IPS-11a (cell line): ENCODE measurements around the gene SIRT1.
"Not testable (repeated sequence)": the region's sequence is repeated elsewhere in the genome, so short reads cannot be mapped to it uniquely, and the experiment has no call there.

Experiments
- H3K4me3 ChIP-seq: one replicate; pipeline ENCODE4 v1.5.1; 2013; ENCODE audit warnings: low read depth, low read length, control low read depth

Gene SIRT1

DNA sequence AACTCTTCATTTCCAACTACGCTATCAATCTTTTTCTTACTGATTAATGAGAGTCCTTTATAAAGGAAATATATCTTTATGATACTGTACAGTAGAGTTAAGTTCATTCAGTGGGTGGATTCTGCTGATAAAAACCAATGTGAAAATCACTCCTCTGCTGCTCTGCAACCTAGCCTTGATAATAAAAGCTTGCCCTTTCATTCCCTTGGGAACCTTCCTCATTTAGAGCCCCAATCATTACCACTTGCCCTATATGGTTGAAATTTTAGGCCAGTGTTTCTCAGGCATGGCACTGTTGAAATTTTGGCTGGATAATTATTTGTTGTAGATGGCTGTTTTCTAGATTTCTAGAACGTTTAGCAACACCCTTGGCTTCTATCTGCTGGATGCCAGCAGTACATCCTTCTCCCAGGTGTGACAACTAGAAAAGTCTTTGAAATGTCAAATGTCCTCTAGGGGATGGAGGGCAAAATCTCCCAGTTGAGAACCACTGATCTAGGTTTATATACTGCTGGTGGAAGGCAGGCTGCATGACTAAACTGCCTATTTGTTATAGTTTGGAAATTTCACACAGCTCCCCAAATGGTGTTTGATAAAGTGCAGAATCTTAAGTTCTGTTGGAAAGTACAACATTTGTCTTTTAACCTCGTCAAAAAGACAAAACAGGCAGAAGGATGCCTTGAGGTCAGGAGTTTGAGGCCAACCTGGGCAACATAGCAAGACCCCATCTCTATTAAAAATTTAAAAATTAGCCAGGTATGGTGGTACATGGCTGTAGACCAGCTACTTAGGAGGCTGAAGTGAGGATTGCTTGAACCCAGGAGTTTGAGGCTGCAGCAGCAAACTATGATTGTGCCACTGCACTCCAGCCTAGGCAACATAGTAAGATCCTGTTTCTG lies 8.9 kb upstream of the SIRT1 start:
- H3K4me3 ChIP-seq, result no peak overlapping the region

DNA sequence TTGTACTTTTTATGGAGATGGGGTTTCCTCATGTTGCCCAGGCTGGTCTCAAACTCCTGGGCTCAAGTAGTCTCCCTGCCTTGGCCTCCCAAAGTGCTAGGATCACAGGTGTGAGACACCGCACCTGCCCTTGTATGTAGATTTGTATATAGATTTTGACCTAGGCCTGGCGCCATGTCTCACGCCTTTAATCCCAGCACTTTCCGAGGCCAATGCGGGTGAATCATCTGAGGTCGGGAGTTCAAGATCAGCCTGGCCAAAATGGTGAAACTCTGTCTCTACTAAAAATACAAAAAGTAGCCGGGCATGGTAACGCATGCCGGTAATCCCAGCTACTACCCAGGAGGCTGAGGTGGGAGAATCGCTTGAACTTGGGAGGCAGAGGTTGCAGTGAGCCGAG lies 7.0 kb upstream of the SIRT1 start:
- H3K4me3 ChIP-seq, result not testable (repeated sequence)

DNA sequence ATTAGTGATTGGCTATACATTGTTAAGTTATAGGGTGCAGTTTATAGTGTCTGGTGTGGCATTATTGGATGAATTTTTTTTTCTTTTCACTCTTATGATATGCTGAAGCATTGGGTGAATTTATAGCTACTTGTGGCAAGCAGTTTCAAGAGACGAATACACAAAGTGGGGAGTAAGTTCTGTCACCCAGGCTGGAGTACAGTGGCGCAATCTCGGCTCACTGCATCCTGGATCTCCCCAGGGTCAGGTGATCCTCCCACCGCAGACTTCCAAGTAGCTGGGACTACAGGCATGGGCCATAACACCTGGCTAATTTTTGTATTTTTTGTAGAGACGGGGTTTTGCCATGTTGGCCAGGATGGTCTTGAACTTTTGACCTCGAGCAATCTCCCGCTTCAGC lies 6.3 kb upstream of the SIRT1 start:
- no peak overlapping the region for H3K4me3 ChIP-seq

DNA sequence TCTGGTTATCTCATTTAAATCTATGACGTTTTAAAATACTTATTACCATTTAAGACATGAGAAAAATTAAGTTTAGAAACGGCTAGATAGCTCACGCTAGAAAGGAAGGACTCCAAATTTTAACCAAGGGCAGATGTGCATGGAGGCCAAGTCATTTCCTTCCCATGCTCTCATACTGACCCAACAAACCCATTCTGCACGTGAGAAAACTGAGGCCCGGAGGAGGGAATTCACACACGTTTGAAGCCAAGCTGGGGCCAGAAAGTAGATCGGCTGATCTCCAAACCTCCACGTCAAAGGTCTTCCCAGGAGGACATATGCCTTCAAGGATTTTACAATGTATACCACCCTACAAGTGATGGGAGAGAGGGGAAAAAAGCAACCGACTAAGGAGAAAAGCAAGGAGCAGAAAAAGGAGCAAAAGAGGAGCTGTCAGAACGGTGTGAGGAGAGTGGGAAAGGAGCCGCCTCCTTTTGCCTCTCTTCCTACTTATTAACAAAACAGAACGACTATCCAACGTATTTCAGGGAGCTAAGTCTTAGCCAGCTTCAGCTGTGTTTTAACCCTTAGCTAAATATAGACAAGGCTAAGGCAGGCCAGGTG lies 645 bp upstream of the SIRT1 start:
- peak overlapping the region; percentile 48 for H3K4me3 ChIP-seq

DNA sequence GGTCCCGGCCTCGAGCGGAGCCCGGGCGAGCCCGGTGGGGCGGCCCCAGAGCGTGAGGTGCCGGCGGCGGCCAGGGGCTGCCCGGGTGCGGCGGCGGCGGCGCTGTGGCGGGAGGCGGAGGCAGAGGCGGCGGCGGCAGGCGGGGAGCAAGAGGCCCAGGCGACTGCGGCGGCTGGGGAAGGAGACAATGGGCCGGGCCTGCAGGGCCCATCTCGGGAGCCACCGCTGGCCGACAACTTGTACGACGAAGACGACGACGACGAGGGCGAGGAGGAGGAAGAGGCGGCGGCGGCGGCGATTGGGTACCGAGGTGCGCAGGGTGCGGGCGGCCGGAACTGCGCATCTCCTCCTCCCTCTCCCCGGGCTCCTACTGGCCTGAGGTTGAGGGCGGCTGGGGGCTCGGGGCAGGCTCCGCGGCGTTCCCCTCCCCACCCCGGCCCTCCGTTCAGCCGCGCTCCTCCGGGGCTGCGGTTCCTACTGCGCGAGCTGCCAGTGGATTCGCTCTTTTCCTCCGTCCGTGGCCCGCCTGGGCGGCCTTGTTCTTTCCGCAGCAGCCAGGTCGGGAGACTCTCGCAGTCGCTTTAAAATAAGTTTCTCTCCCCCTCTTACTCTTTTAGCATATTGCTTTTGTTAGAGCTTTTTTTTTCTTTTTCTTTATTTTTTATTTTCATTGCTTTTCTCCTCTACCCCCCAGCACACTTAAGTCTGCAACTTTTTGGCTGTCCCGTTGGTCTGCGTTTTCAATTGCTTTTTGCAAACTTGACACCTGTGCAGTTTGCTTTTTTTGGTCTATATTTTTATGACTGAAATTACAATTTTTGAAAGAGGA lies 600 bp downstream of the SIRT1 start:
- peak overlapping the region; percentile 95 for H3K4me3 ChIP-seq

DNA sequence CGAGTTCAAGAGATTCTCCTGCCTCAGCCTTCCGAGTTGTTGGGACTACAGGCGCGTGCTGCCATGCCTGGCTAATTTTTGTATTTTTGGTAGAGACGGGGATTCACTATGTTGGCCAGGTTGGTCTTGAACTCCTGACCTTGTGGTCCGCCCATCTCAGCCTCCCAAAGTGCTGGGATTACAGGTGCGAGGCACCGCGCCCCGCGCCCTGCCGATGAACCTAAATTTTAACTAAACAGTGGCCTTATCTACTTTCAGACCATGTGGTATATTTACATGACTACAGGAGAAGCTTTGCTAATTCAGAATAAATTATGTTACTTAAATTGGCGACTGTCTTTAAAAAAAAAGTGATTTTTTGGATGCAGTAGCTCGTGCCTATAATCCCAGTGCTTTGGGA lies 9.2 kb downstream of the SIRT1 start:
- no peak overlapping the region for H3K4me3 ChIP-seq

DNA sequence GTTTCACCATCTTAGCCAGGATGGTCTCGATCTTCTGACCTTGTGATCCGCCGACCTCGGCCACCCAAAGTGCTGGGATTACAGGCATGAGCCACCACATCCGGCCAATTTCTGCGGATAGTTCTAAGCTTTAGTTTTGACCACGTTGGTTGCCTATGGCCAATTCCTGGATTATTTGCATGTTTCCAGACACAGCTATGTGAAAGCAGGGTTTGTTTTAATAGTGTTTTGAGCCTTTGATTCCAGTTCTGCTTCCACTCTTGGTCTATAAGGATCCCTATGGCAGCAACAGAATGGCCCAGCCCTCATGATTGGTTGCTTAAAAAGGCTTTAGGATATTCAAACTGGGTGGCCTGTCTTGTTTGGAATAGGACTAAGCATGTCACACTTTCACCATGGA lies 19.1 kb downstream of the SIRT1 start:
- no peak overlapping the region for H3K4me3 ChIP-seq

DNA sequence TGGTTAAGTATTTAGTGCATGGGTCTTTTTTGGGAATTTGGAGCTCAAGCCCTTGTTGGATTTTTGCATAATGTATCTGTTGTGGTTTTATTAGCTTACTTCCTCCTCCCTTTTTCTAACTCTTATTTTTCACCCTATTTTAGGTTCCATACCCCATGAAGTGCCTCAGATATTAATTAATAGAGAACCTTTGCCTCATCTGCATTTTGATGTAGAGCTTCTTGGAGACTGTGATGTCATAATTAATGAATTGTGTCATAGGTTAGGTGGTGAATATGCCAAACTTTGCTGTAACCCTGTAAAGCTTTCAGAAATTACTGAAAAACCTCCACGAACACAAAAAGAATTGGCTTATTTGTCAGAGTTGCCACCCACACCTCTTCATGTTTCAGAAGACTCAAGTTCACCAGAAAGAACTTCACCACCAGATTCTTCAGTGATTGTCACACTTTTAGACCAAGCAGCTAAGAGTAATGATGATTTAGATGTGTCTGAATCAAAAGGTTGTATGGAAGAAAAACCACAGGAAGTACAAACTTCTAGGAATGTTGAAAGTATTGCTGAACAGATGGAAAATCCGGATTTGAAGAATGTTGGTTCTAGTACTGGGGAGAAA lies 28.0 kb downstream of the SIRT1 start:
- no peak overlapping the region for H3K4me3 ChIP-seq

DNA sequence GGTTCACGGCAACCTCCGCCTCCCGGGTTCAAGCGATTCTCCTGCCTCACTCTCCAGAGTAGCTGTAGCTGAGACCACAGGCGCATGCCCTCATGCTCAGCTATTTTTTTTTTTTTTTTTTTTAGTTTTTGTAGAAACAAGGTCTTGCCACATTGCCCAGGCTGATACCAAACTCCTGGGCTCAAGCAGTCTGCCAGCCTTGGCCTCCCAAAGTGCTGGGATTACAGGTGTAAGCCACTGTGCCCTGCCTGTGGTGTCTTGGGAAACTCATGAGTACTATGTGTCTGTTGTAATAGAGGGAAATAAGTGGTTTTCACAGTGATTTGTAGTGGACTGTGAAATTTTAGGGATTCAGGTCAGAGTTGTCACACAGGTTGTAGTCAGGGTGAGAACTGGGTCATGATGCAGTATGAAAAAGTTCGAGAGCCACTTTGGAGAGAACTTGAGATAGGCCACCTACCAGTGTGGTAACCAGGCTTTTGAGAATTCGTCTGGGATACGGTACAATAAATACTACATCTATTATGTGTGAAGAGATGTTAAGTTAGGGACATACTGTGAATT lies 30.4 kb downstream of the SIRT1 start:
- no peak overlapping the region for H3K4me3 ChIP-seq

DNA sequence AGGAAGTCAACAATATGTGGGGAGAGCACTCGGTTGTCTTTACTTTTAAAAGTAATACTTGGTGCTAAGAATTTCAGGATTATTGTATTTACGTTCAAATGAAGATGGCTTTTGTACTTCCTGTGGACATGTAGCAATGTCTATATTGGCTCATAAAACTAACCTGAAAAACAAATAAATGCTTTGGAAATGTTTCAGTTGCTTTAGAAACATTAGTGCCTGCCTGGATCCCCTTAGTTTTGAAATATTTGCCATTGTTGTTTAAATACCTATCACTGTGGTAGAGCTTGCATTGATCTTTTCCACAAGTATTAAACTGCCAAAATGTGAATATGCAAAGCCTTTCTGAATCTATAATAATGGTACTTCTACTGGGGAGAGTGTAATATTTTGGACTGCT lies 32.7 kb downstream of the SIRT1 start:
- H3K4me3 ChIP-seq, result no peak overlapping the region

DNA sequence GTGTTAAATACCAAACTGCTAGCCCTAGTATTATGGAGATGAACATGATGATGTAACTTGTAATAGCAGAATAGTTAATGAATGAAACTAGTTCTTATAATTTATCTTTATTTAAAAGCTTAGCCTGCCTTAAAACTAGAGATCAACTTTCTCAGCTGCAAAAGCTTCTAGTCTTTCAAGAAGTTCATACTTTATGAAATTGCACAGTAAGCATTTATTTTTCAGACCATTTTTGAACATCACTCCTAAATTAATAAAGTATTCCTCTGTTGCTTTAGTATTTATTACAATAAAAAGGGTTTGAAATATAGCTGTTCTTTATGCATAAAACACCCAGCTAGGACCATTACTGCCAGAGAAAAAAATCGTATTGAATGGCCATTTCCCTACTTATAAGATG lies 33.2 kb downstream of the SIRT1 start:
- no peak overlapping the region for H3K4me3 ChIP-seq

DNA sequence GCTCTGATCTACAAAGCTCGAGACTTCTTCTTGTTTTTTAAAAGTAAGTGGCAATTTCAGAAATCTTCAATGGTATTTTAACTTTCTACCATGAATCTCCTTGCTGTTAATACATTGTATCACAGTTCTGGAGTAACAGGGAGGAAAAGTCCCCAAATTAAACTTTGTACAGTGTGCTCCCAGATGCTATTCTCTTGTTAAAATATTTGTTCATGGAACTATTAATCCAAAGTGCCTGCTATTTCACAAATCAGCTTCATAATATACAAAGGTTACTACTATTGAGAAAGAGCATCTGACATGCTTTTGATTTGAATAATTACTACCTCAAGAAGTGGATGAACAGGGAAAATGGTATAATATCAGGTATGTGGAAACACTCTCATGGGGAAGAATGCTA lies 36.6 kb downstream of the SIRT1 start:
- no peak overlapping the region for H3K4me3 ChIP-seq

DNA sequence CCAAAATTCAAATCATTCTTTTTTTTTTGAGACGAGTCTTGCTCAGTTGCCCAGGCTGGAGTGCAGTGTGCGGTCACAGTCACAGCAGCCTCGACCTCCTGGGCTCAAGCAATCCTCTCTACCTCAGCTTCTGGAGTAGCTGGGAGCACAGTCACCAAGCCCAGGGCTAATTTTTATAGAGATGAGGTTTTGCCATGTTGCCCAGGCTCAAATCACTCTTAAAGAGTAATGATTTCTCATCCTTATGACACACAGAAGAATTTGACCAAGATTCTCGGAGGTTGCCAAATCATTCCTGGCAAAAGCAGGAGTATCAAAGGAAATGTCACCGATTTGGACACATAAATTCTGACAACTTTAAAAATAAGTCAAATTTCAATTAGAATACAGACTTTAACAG lies 39.1 kb downstream of the SIRT1 start:
- H3K4me3 ChIP-seq, result no peak overlapping the region

DNA sequence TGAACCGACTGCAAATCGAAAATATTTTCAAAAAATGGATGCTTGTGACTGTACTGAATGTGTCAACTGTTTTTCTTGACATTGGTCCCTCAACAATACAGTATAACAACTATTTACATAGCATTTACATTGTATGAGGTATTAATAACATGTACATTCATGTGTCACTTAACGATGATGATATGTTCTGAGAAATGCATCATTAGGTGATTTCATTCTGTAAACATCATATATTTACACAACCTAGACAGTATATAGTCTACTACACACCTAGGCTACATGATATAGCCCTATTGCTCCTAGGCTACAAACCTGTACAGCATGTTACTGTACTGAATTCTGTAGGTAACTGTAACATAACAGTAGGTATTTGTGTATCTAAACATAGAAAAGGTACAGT lies 39.7 kb downstream of the SIRT1 start:
- H3K4me3 ChIP-seq, result no peak overlapping the region

DNA sequence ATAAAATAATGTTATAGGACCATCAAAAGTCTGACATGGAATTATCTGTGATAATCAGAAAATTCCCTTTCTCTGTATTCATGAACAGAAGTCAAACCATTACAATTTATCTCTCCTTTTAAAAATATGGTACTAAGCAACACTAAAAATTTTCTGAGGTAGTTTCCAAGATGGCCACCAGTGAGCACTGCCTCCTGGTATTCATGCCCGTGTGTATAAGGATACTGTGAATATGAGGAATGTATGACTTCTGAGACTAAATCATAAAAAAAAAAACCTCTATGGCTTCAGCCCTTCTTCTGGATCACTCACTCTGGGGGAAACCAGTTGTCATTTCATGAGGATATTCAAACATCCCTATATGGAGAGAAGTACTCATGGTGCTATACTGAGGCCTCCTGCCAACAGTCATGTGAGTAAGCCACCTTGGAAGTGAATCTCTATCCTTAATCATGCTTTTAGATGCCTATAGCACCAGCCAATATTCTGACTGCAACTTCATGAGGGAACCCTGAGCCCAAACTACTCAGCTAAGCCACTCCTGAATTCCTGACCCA lies 41.1 kb downstream of the SIRT1 start:
- no peak overlapping the region for H3K4me3 ChIP-seq

DNA sequence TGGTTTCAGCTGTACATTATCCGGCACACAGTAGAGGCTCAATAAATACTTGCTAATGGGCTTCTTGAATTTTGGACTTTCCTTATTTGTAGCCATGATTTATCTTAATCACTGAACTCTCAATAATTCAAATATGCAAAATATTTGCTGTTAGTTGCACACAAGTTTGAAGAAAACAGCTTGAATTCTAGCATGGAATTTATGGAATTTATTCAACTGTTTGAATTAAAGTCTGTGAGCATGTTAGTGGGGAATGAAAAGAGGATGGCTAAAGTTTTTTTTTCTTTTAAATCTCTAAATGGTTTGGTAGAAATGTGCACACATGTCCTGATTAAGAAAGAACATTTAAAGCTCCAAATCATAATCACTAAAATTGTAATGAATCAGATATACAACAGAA lies 42.5 kb downstream of the SIRT1 start:
- no peak overlapping the region for H3K4me3 ChIP-seq

DNA sequence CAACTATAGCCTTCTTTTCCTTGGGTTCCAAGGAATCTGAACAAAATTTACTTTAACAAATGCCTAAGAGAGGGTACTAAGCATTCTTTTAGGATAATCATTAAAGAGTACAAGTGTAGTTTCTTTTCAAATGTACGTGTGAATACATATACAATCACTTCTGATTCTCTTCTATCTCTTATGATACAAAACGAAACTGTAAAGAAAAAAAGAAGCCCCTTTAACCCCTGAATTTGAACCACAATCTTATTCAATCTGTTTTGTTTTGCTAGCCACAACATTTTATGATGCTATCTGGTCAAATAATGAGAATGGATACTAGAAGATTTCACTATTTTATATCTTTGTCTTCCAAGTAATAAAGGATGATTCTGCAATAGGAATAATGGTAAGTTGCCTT lies 48.7 kb downstream of the SIRT1 start:
- H3K4me3 ChIP-seq, result no peak overlapping the region

DNA sequence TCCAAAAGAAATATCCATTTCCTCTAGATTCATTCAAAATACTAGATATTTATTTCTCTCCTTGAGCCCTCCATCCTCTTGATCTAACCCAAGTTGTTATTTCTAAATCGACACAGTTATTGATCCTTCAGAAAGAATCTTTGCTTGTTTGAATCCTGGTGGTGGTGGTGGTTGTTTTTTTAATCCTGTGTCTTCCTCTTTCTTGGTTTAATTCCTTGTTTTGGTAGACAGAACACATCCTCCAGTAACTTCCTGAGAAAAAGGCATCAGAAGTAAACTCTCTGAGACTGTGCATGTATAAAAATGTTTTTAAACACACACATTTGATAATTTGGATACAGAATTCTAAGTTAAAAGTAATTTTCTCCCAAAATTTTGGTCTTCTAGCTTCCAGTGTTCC lies 49.9 kb downstream of the SIRT1 start:
- no peak overlapping the region for H3K4me3 ChIP-seq

DNA sequence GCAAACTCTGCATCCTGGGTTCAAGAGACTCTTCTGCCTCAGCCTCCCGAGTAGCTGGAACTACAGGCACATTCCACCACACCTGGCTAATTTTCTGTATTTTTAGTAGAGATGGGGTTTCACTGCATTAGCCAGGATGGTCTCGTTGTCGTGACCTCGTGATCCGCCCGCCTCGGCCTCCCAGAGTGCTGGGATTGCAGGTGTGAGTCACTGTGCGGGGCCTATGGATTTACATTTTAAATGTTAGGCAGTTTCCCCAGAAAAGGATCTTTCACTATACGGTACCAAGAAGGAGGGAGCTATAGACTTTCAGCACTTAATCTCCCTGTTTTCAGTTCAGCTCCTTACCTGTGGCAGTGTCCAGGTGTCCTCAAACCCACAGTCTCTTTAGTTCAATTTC lies 50.8 kb downstream of the SIRT1 start:
- no peak overlapping the region for H3K4me3 ChIP-seq

DNA sequence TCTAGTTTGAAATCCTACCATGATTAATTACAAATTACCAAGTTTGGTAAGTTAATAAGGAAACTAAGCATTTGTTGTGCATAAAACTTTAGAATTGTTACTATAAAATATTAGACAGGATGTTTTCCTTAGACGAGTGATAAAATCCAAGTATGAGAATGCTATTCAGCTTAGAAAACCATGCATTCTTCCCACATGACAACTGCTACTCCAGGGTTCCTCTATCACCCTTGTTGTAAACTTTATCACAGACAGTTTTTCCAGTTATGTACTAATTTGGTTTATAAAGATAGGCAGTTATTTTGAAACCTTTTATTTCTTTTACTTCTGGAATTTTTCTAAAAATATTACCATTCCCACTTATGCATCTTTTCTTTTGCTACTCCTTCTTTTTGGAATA lies 52.0 kb downstream of the SIRT1 start:
- no peak overlapping the region for H3K4me3 ChIP-seq

DNA sequence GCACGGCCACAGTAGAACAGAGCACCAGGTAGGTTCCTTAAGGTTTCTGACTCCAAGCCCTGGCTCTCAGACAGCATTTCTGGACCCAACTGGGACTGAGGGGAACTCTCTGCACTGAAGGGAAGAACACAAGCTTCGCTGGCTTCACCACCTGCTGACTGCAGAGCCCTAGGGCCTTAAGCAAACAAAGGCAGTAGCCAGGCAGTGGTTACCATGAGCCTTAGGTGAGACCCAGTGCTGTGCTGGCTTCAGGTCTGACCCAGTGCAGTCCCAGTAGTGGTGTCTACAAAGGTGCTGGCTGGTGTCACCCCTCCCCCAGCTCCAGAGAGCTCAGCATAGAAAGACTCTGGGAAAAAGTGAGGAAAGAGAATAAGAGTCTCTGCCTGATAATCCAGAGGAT lies 59.5 kb downstream of the SIRT1 start:
- no peak overlapping the region for H3K4me3 ChIP-seq
